CD4-positive, alpha-beta T cell (primary cell): Measurements from ENCODE around the gene KLRG1. TPM values are rescaled to one million over a fixed set of nuclear protein-coding genes. Genes with fewer than 3 reads are reported as not detected.

Experiments
- ATAC-seq: fragments of 200-7000 bp; cut with Tn5 transposase; one replicate; pipeline ENCODE4 v1.10.0; 2022; ENCODE audit warnings: mild to moderate bottlenecking; ENCODE audit not compliant: poor library complexity
- CTCF ChIA-PET: fragments of 350-600 bp; sonication (Branson Sonifier 250); formaldehyde crosslinking; loops from one replicate; lab custom pipeline; 2021; ENCODE audit warnings: antibody characterized with exemption, inconsistent platforms; lab: Charles Lee
- POLR2A ChIA-PET: fragments of 350-600 bp; sonication (Branson Sonifier 250); formaldehyde crosslinking; loops from one replicate; lab custom pipeline; 2021; ENCODE audit warnings: antibody characterized with exemption, inconsistent platforms; lab: Charles Lee
- DNase-seq, 14 experiments: peaks; one replicate each; pipeline ENCODE4 v3.0.0-alpha.2; 2013 to 2020; ENCODE audit warnings: mixed read lengths in 2 of 14
- H3K27ac ChIP-seq, 2 donors: one replicate each; pipeline versions ENCODE4 v1.5.1 to v1.7.0; 2013; ENCODE audit warnings: low read length in 2 of 2, low read depth in 1 of 2, mild to moderate bottlenecking in 1 of 2
- H3K27me3 ChIP-seq, 2 experiments: 1 replicate in 1 of 2; 2 replicates in 1 of 2; pipeline versions ENCODE4 v1.6.1 to v1.7.0; 2013; ENCODE audit warnings: low read length in 2 of 2, control low read depth in 1 of 2, mild to moderate bottlenecking in 1 of 2, moderate library complexity in 1 of 2; ENCODE audit not compliant: insufficient read depth in 2 of 2, control insufficient read depth in 1 of 2
- H3K36me3 ChIP-seq: one replicate; pipeline ENCODE4 v1.6.1; 2013; ENCODE audit warnings: low read length, control low read depth; ENCODE audit not compliant: insufficient read depth
- H3K4me1 ChIP-seq: one replicate; pipeline ENCODE4 v1.6.1; 2013; ENCODE audit warnings: low read length, control low read depth; ENCODE audit not compliant: insufficient read depth
- H3K4me3 ChIP-seq: one replicate; pipeline ENCODE4 v1.5.1; 2013; ENCODE audit warnings: mild to moderate bottlenecking, low read length, moderate library complexity
- H3K9me3 ChIP-seq, 2 experiments: 1 replicate in 1 of 2; 2 replicates in 1 of 2; pipeline versions ENCODE4 v1.6.1 to v1.7.0; 2013; ENCODE audit warnings: low read length in 2 of 2, mild to moderate bottlenecking in 2 of 2, control low read depth in 1 of 2, moderate library complexity in 1 of 2; ENCODE audit not compliant: control insufficient read depth in 1 of 2, insufficient read depth in 1 of 2
- H3K27ac Mint-ChIP-seq: one replicate; pipeline ENCODE4 v1.8.0; 2020; ENCODE audit warnings: mixed read lengths
- H3K27me3 Mint-ChIP-seq: one replicate; pipeline ENCODE4 v1.8.0; 2021; ENCODE audit warnings: mixed read lengths
- H3K36me3 Mint-ChIP-seq: one replicate; pipeline ENCODE4 v1.8.0; 2021; ENCODE audit warnings: low read depth, mixed read lengths
- H3K4me1 Mint-ChIP-seq: one replicate; pipeline ENCODE4 v1.8.0; 2021; ENCODE audit warnings: low read depth, mixed read lengths
- H3K4me3 Mint-ChIP-seq: one replicate; pipeline ENCODE4 v1.8.0; 2020; ENCODE audit warnings: mild to moderate bottlenecking, mixed read lengths
- H3K9me3 Mint-ChIP-seq: one replicate; pipeline ENCODE4 v1.8.0; 2020; ENCODE audit warnings: mixed read lengths
- CTCF ChIP-seq: fragments of 200-600 bp; IDR thresholded peaks from one replicate; pipeline ENCODE4 v1.8.0; 2022; ENCODE audit warnings: antibody characterized with exemption, mild to moderate bottlenecking
- intact Hi-C, 2 experiments: fragments of 100-400 bp; cut with DNase I in 1 of 2; cut with micrococcal nuclease in 1 of 2; formaldehyde crosslinking; loops; one replicate each; pipeline versions ENCODE4 v1.15.1 to v1.9.0; 2023 to 2025; cut with DNase I, micrococcal nuclease
- total RNA-seq, 174 experiments: library from RNA in 2 of 174; stranded (reverse) in 2 of 174; gene quantifications; one replicate each; pipeline ENCODE4 v1.2.3 and lab custom pipeline; 2021 to 2026

KLRG1 gene
- total RNA-seq, 2 experiments from 2014 or later = 8.4 to 10.5 TPM

DNA sequence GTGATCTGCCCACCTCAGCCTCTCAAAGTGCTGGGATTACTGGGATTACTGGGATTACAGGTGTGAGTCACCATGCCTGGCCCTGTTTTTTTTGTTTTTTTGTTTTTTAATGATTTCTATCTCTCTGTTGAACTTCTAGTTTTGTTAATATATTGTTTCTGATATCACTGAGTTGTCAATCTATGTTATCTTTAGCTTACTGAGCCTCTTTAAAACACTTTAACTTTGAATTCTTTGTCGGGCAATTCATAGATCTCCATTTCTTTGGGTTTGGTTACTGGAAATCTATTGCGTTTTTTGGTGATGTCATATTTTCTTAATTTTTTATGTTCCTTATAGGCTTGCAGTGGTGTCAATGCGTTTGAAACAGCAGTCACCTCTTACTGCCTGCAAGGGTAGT lies 9.2 kb upstream of the KLRG1 start:
- DNase-seq (no peak), ATAC-seq (no peak)
- no peaks in the 10 kb centered on the region for H3K27me3 ChIP-seq
- no peaks in the 10 kb centered on the region for H3K4me1 ChIP-seq
- H3K27ac ChIP-seq = no peak overlapping the region
- H3K36me3 ChIP-seq = no peaks in the 10 kb centered on the region
- Mint-ChIP-seq H3K27me3 (no peaks in the 10 kb centered on the region), H3K27ac (no peak overlapping the region), H3K4me1 (peaks cover 17% of the 10 kb centered on the region), H3K9me3 (peaks cover 9% of the 10 kb centered on the region), H3K4me3 (no peak overlapping the region), H3K36me3 (peaks cover 70% of the 10 kb centered on the region)
- peaks cover 21 to 33% of the 10 kb centered on the region in 2 experiments for H3K9me3 ChIP-seq
- POLR2A ChIA-PET = no interaction called here
- intact Hi-C loops = no loop called here
- CTCF ChIA-PET = no interaction called here
- TF ChIP-seq CTCF = no peak
- H3K4me3 ChIP-seq = no peak overlapping the region

DNA sequence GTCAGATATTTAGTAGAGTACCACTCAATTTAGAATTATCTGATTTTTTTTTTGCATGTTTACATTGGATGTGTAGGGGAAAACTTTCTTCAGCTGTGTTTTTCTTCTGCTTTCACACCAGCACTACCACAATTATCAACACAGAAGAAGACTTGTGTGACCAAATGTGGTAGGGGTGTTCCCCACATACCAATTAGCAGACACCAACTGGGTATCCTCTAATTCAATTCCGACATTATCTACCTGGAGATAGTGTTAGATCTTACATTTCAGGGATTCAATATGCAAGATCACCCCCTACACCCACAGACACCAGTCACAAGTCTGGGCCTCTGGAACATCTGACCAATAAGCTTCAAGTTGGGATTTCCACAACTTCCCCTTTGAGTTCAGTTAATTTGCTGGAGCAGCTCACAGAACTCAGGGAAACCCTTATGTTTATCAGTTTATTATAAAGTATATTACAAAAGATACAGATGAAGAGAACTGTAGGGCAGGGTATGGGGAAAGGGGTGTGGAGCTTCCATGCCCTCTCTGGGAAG lies 4.1 kb upstream of the KLRG1 start:
- ChIA-PET POLR2A (no interaction called here), CTCF (no interaction called here)
- ATAC-seq (no peak), DNase-seq (peak in 1 of 14 experiments; percentile 45)
- no peaks in the 10 kb centered on the region for H3K27me3 ChIP-seq
- Mint-ChIP-seq H3K4me1 (peaks cover 48% of the 10 kb centered on the region), H3K27me3 (no peaks in the 10 kb centered on the region), H3K27ac (no peak overlapping the region), H3K36me3 (peaks cover 48% of the 10 kb centered on the region), H3K4me3 (no peak overlapping the region), H3K9me3 (peaks cover 7% of the 10 kb centered on the region)
- H3K4me3 ChIP-seq = no peak overlapping the region
- no peak overlapping the region for H3K27ac ChIP-seq
- H3K4me1 ChIP-seq = peaks cover 32% of the 10 kb centered on the region
- intact Hi-C loops = loop anchor here in 1 of 2 experiments (5.0 kb wide), 1 partner anchor 37 kb away; no protein-coding TSS in a partner anchor
- no peaks in the 10 kb centered on the region for H3K36me3 ChIP-seq
- TF ChIP-seq CTCF = no peak
- peaks cover 4 to 7% of the 10 kb centered on the region in 2 experiments for H3K9me3 ChIP-seq

DNA sequence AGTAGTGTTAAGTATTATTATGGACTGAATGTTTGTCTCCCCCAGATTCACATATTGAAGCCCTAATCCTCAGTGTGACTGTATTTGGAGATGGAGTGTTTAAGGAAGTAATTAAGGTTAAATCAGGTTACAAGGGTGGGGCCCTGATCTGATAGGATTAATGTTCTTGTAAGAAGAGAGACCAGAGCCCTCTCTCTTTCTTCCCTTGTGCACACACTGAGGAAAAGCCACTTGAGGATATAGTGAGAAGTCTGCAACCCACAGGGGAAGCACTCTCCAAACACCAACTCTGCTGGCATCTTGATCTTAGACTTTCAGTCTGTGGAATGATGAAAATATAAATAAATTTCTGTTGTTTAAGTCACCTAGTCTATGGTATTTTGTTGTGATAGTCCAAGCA lies 2.2 kb upstream of the KLRG1 start:
- Histone ChIP-seq H3K4me3 (no peak overlapping the region), H3K4me1 (peaks cover 35% of the 10 kb centered on the region), H3K27me3 (no peaks in the 10 kb centered on the region), H3K36me3 (no peaks in the 10 kb centered on the region), H3K27ac (no peak overlapping the region), H3K9me3 (no peaks in the 10 kb centered on the region)
- Mint-ChIP-seq H3K4me1 (peaks cover 55% of the 10 kb centered on the region), H3K27ac (peak overlapping the region; percentile 63), H3K4me3 (peak overlapping the region; percentile 61), H3K36me3 (peaks cover 36% of the 10 kb centered on the region), H3K27me3 (no peaks in the 10 kb centered on the region), H3K9me3 (peaks cover 5% of the 10 kb centered on the region)
- peak in 1 of 14 experiments; percentile 7 for DNase-seq
- intact Hi-C loops = loop anchor here in 1 of 2 experiments (5.0 kb wide), 1 partner anchor 35 kb away; no protein-coding TSS in a partner anchor
- CTCF ChIA-PET = interaction anchor here (1.0 kb wide), 1 partner anchor 37 kb away, joined by 5 read pairs; the partner anchor contains the start of gene M6PR
- TF ChIP-seq CTCF = no peak
- no peak for ATAC-seq
- POLR2A ChIA-PET = interaction anchor here (0.7 to 0.9 kb wide), 2 partner anchors 27 to 36 kb away, joined by 3 read pairs; no protein-coding TSS in a partner anchor
